Large intestine (tissue), 3 donors: ENCODE data around the gene CAB39. TPM values are rescaled to one million over a fixed set of nuclear protein-coding genes. Genes with fewer than 3 reads are reported as not detected.

Source experiments
- DNase-seq, 2 donors: peaks; one replicate each; pipeline versions ENCODE4 v3.0.0 to v3.0.0-alpha.2; 2013
- H3K27ac ChIP-seq: one replicate; pipeline ENCODE4 v1.5.1; 2013; ENCODE audit warnings: low read length
- H3K27me3 ChIP-seq: 2 replicates; pipeline ENCODE4 v1.6.1; 2013; ENCODE audit warnings: low read length; ENCODE audit not compliant: control insufficient read depth, insufficient read depth
- H3K36me3 ChIP-seq: 2 replicates; pipeline ENCODE4 v1.6.1; 2013; ENCODE audit warnings: low read length; ENCODE audit not compliant: control insufficient read depth, insufficient read depth
- H3K4me1 ChIP-seq: one replicate; pipeline ENCODE4 v1.6.1; 2013; ENCODE audit warnings: low read length; ENCODE audit not compliant: control insufficient read depth, insufficient read depth
- H3K4me3 ChIP-seq: one replicate; pipeline ENCODE4 v1.5.1; 2013; ENCODE audit warnings: low read length
- H3K9me3 ChIP-seq: one replicate; pipeline ENCODE4 v1.6.1; 2013; ENCODE audit warnings: mild to moderate bottlenecking, low read depth, low read length, moderate library complexity; ENCODE audit not compliant: control insufficient read depth
- WGBS: methylation state at CpG from one replicate; pipeline ENCODE4 v1.1.5; 2013; ENCODE audit warnings: low lambda C conversion rate; ENCODE audit not compliant: insufficient coverage; 5-methylcytosine and 5-hydroxymethylcytosine counted together
- polyA plus RNA-seq: library from polyadenylated mRNA; unstranded; fragments of 120-200 nt; gene quantifications from one replicate; pipeline ENCODE4 v1.2.1, GENCODE V29; 2013

The CAB39 gene
- polyA plus RNA-seq, 1 donor: 81.3 TPM

DNA sequence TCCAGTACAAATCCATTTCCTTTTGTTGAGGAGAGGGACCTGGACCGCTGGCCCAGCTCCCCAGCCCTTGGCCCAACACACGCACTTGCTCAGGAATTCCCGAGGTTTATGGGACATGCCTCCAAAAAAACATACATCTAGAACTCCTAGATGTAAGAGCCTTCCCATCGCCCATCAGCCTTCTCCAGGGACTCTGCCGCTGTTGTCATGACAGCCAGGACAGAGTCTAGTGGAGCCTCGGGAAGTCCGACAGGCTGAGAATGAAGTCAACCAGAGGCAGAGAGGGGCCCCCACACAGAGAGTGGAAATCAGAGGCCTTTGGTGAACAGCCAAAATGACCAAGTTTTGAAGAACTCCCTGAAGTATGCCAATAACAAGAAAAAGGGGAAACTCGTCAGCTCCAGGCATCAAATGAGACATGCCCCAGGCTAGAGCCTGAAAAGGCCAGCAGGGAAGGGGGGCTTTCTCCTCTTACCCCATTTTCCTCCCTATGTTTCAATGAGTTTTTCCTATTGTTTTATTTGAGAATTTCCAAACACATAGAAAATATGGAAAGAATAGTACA lies 43.2 kb upstream of the CAB39 start:
- Histone ChIP-seq H3K4me1 (no peaks in the 10 kb centered on the region), H3K4me3 (no peak overlapping the region), H3K27ac (no peak overlapping the region), H3K27me3 (no peaks in the 10 kb centered on the region), H3K9me3 (no peaks in the 10 kb centered on the region), H3K36me3 (no peaks in the 10 kb centered on the region)
- no CpG with 5 or more reads among the region's 8 CpGs for WGBS
- no peak for DNase-seq

- no peak overlapping the region for H3K27ac ChIP-seq
- 78% methylated on average over 1 of the region's 4 CpGs for whole genome bisulfite sequencing
- no peaks in the 10 kb centered on the region for H3K36me3 ChIP-seq
- no peak for DNase-seq
- no peaks in the 10 kb centered on the region for H3K9me3 ChIP-seq
- H3K4me3 ChIP-seq: no peak overlapping the region
- H3K4me1 ChIP-seq: peaks cover 2% of the 10 kb centered on the region
- no peaks in the 10 kb centered on the region for H3K27me3 ChIP-seq
These were observed 41.5 kb upstream of the CAB39 start for GRCh38 chr2:230671117-230671516.

DNA sequence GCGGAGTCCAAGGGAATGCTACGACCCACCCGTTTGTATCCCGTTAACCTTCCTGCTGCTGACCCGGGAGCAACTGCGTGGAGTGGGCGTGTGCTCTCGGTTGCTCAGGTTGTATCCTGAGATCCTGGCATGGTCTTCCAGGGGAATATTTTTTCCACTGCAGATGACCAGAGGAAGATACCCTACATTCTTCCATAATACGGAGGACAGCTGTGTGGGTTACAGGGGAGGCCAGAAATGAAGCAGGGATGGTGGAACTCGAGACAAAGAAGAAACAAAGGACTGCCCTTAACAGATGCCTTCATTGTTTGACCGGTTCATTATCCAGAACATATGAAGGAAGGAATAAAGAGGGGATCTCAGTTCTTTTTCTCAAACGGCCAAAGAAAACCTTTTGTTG lies 39.8 kb upstream of the CAB39 start:
- Histone ChIP-seq H3K36me3 (no peaks in the 10 kb centered on the region), H3K9me3 (no peaks in the 10 kb centered on the region), H3K27ac (no peak overlapping the region), H3K27me3 (no peaks in the 10 kb centered on the region), H3K4me3 (no peak overlapping the region), H3K4me1 (peaks cover 2% of the 10 kb centered on the region)
- 83% methylated on average over 2 of the region's 12 CpGs for WGBS
- DNase-seq: no peak

- H3K27ac ChIP-seq: no peak overlapping the region
- H3K36me3 ChIP-seq: no peaks in the 10 kb centered on the region
- H3K4me3 ChIP-seq: no peak overlapping the region
- no peak for DNase-seq
- H3K27me3 ChIP-seq: no peaks in the 10 kb centered on the region
- H3K9me3 ChIP-seq: no peaks in the 10 kb centered on the region
- peaks cover 2% of the 10 kb centered on the region for H3K4me1 ChIP-seq
- WGBS: no CpG with 5 or more reads among the region's 2 CpGs
These were observed 38.2 kb upstream of the CAB39 start for GRCh38 chr2:230674401-230674800.

GRCh38 chr2:230674966-230675672 lies 37.5 kb upstream of the CAB39 start:
- no CpG with 5 or more reads among the region's 5 CpGs for WGBS
- Histone ChIP-seq H3K4me3 (no peak overlapping the region), H3K9me3 (no peaks in the 10 kb centered on the region), H3K27ac (no peak overlapping the region), H3K36me3 (no peaks in the 10 kb centered on the region), H3K27me3 (no peaks in the 10 kb centered on the region), H3K4me1 (peaks cover 2% of the 10 kb centered on the region)
- DNase-seq: peak in 1 of 2 donors; percentile 33

DNA sequence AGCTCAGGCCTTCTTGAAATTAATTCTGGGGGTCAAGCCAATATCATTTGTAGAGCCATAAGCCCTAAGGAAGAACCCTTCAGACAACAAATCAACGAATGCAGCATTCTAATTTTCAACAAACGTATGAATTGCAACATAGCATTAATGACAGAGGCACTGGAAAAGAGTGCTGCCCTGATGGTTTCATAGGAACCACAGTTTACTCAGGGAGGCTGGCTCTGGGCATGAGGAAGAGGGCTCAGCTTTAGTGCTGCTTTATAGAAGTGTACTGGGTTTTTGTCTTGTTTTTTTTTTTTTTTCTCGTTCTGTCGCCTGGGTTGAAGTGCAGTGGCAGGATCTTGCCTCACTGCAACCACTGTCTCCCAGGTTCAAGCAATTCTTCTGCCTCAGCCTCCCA lies 36.1 kb upstream of the CAB39 start:
- H3K36me3 ChIP-seq: no peaks in the 10 kb centered on the region
- 100% methylated on average over 1 of the region's 4 CpGs for WGBS
- no peak overlapping the region for H3K4me3 ChIP-seq
- H3K9me3 ChIP-seq: no peaks in the 10 kb centered on the region
- H3K27me3 ChIP-seq: no peaks in the 10 kb centered on the region
- DNase-seq: no peak
- no peak overlapping the region for H3K27ac ChIP-seq
- peaks cover 2% of the 10 kb centered on the region for H3K4me1 ChIP-seq

GRCh38 chr2:230677201-230677946 lies 35.3 kb upstream of the CAB39 start:
- Histone ChIP-seq H3K36me3 (no peaks in the 10 kb centered on the region), H3K4me3 (no peak overlapping the region), H3K27ac (no peak overlapping the region), H3K4me1 (peaks cover 2% of the 10 kb centered on the region), H3K27me3 (no peaks in the 10 kb centered on the region), H3K9me3 (no peaks in the 10 kb centered on the region)
- no peak for DNase-seq
- WGBS: 95% methylated on average over 2 of the region's 5 CpGs

DNA sequence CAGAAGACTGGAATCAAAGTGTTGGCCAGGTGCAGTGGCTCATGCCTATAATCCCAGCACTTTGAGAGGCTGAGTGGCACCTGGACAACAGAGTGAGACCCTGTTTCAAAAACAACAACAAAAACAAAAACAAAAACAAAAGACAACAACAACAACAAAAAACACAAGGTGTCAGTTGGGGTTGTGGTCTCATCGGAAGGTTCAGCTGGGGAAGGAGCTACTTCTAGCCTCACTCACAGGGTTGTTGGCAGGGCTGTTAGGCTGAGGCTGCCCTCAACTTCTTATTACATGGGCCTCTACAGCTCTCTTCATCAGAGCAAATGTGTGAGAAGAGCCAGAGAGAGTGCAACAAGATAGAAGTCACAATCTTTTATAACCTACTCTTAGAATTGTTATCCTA lies 34.6 kb upstream of the CAB39 start:
- DNase-seq: no peak
- H3K4me1 ChIP-seq: peaks cover 2% of the 10 kb centered on the region
- no peak overlapping the region for H3K4me3 ChIP-seq
- WGBS: no CpG with 5 or more reads among the region's 1 CpG
- no peaks in the 10 kb centered on the region for H3K36me3 ChIP-seq
- no peaks in the 10 kb centered on the region for H3K27me3 ChIP-seq
- no peak overlapping the region for H3K27ac ChIP-seq
- H3K9me3 ChIP-seq: no peaks in the 10 kb centered on the region

DNA sequence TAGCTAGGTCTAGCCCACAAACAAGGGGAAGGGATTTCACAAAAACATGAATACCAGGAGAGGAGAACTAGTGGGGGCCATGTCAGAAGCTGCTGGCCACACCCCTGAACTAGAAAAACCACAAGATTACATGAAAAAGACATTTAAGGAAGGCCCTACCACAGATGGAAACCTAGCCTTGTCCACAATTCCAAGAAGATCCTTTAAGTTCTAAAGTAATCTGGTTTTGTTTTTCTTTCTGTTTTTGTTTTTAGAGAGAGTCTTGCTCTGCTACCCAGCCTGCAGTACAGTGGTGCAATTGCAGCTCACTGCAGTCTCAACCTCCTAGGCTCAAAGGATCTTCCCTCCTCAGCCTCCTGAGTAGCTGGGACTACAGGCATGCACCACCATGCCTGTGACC lies 34.2 kb upstream of the CAB39 start:
- H3K4me3 ChIP-seq: no peak overlapping the region
- H3K36me3 ChIP-seq: no peaks in the 10 kb centered on the region
- no peaks in the 10 kb centered on the region for H3K27me3 ChIP-seq
- peaks cover 2% of the 10 kb centered on the region for H3K4me1 ChIP-seq
- DNase-seq: no peak
- H3K9me3 ChIP-seq: no peaks in the 10 kb centered on the region
- H3K27ac ChIP-seq: no peak overlapping the region

GRCh38 chr2:230680463-230681170 lies 32.0 kb upstream of the CAB39 start:
- no CpG with 5 or more reads among the region's 11 CpGs for WGBS

More at GRCh38 chr2:230680463-230681170, 32.0 kb upstream of the CAB39 start:
- no peak for DNase-seq
- H3K9me3 ChIP-seq: no peaks in the 10 kb centered on the region
- H3K27me3 ChIP-seq: no peaks in the 10 kb centered on the region
- no peak overlapping the region for H3K27ac ChIP-seq
- no peak overlapping the region for H3K4me3 ChIP-seq
- no peaks in the 10 kb centered on the region for H3K4me1 ChIP-seq
- H3K36me3 ChIP-seq: no peaks in the 10 kb centered on the region
